Neuronal stem cell (in vitro differentiated cells): ENCODE measurements around the gene SLAMF8.

ENCODE experiments used
- DNase-seq: peaks from one replicate; pipeline ENCODE4 v3.0.0-alpha.2; 2013; ENCODE audit warnings: low spot score
- H2AFZ ChIP-seq: one replicate; pipeline ENCODE4 v1.6.1; 2013; ENCODE audit warnings: mild to moderate bottlenecking, low read length, inconsistent platforms
- H2AK5ac ChIP-seq: 2 replicates; pipeline ENCODE4 v1.6.1; 2013; ENCODE audit warnings: low read depth, mild to moderate bottlenecking, inconsistent platforms, low read length, moderate library complexity, mixed read lengths
- H2BK120ac ChIP-seq: 2 replicates; pipeline ENCODE4 v1.6.1; 2013; ENCODE audit warnings: low read depth, mild to moderate bottlenecking, inconsistent platforms, low read length, moderate library complexity, mixed read lengths
- H2BK12ac ChIP-seq: one replicate; pipeline ENCODE4 v1.6.1; 2013; ENCODE audit warnings: low read length, inconsistent platforms
- H2BK15ac ChIP-seq: 2 replicates; pipeline ENCODE4 v1.6.1; 2013; ENCODE audit warnings: mild to moderate bottlenecking, low read length, inconsistent platforms, mixed read lengths
- H2BK5ac ChIP-seq: one replicate; pipeline ENCODE4 v1.6.1; 2013; ENCODE audit warnings: inconsistent platforms, mild to moderate bottlenecking, low read length, moderate library complexity
- H3K14ac ChIP-seq: one replicate; pipeline ENCODE4 v1.6.1; 2013; ENCODE audit warnings: low read length, inconsistent platforms
- H3K18ac ChIP-seq: 2 replicates; pipeline ENCODE4 v1.6.1; 2013; ENCODE audit warnings: low read length, inconsistent platforms
- H3K23ac ChIP-seq: 2 replicates; pipeline ENCODE4 v1.6.1; 2013; ENCODE audit warnings: low read depth, mild to moderate bottlenecking, mixed read lengths, low read length, inconsistent platforms; ENCODE audit not compliant: poor library complexity
- H3K27ac ChIP-seq: replicated peaks from 3 replicates; pipeline ENCODE4 v1.5.1; 2013; ENCODE audit warnings: low read length, inconsistent platforms
- H3K27me3 ChIP-seq, 3 experiments: 2 replicates each; pipeline ENCODE4 v1.6.1; 2013; ENCODE audit warnings: low read length in 3 of 3, mild to moderate bottlenecking in 2 of 3, inconsistent platforms in 1 of 3, low read depth in 1 of 3, mixed read lengths in 1 of 3, moderate library complexity in 1 of 3; ENCODE audit not compliant: control insufficient read depth in 3 of 3, insufficient read depth in 3 of 3
- H3K36me3 ChIP-seq, 2 donors: replicated peaks in 1 of 2; 2 replicates each; pipeline ENCODE4 v1.6.1; 2013; ENCODE audit warnings: low read length in 2 of 2; ENCODE audit not compliant: control insufficient read depth in 2 of 2, insufficient read depth in 2 of 2
- H3K4ac ChIP-seq: 2 replicates; pipeline ENCODE4 v1.6.1; 2013; ENCODE audit warnings: inconsistent platforms, mild to moderate bottlenecking, low read length, moderate library complexity
- H3K4me1 ChIP-seq, 2 donors: 1 replicate in 1 of 2; 2 replicates in 1 of 2; pipeline ENCODE4 v1.6.1; 2013; ENCODE audit warnings: low read length in 2 of 2, low read depth in 1 of 2; ENCODE audit not compliant: control insufficient read depth in 2 of 2, insufficient read depth in 1 of 2
- H3K4me2 ChIP-seq: one replicate; pipeline ENCODE4 v1.6.1; 2013; ENCODE audit warnings: mild to moderate bottlenecking, low read length, inconsistent platforms; ENCODE audit not compliant: insufficient read depth, poor library complexity, severe bottlenecking
- H3K4me3 ChIP-seq, 2 donors: 2 replicates each; pipeline ENCODE4 v1.5.1; 2013; ENCODE audit warnings: low read length in 2 of 2, mild to moderate bottlenecking in 2 of 2, inconsistent platforms in 1 of 2, moderate library complexity in 1 of 2
- H3K79me1 ChIP-seq: one replicate; pipeline ENCODE4 v1.6.1; 2013; ENCODE audit warnings: low read depth, mild to moderate bottlenecking, inconsistent platforms, low read length, moderate library complexity
- H3K9ac ChIP-seq: one replicate; pipeline ENCODE4 v1.6.1; 2013; ENCODE audit warnings: mild to moderate bottlenecking, low read depth, low read length, inconsistent platforms; ENCODE audit not compliant: poor library complexity
- H3K9me3 ChIP-seq, 2 donors: replicated peaks in 1 of 2; 2 replicates each; pipeline versions ENCODE3 to v1.6.1; 2013; ENCODE audit warnings: low read length in 2 of 2, mild to moderate bottlenecking in 2 of 2, inconsistent platforms in 1 of 2, low read depth in 1 of 2, mixed read lengths in 1 of 2, moderate library complexity in 1 of 2; ENCODE audit not compliant: control insufficient read depth in 2 of 2, insufficient read depth in 1 of 2
- H4K8ac ChIP-seq: one replicate; pipeline ENCODE4 v1.6.1; 2013; ENCODE audit warnings: low read depth, mild to moderate bottlenecking, inconsistent platforms, low read length, moderate library complexity
- H4K91ac ChIP-seq: one replicate; pipeline ENCODE4 v1.6.1; 2013; ENCODE audit warnings: low read length, low read depth, mild to moderate bottlenecking, inconsistent platforms; ENCODE audit not compliant: poor library complexity
- WGBS, 2 donors: extraction: QIAGEN DNeasy Blood & Tissue Kit; methylation state at CpG; one replicate each; pipeline ENCODE4 v1.1.7; 2013; ENCODE audit warnings: missing lambda C conversion rate in 2 of 2, mixed read lengths in 1 of 2; ENCODE audit not compliant: insufficient read length in 2 of 2, insufficient replicate concordance in 1 of 2; ENCODE audit errors: extremely low coverage in 2 of 2; 5-methylcytosine and 5-hydroxymethylcytosine counted together

The SLAMF8 gene

DNA sequence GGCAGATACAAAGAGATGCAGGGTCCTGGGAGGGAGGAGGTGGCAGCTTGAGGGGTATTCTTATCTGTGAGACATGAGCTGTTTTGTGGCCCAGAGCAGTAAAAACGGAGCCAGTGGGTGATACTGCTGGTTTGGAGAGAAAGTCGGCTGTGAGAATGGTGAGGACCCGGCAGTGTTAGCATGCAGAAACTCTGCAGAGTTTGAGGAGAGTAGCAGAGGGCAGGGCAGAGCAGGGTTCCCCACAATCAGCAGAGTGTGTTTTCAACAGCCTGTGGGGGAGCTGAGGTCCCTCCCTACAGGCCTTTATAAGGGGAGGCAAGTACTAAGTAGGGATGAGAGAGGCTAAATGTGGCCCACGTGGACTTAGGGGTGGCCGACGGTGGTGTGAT lies 423 bp downstream of the SLAMF8 start:
- Histone ChIP-seq H2AFZ (no peak overlapping the region), H3K23ac (no peak overlapping the region), H3K27me3 (peaks cover 0 to 64% (median 0%) of the 10 kb centered on the region in 3 experiments), H4K91ac (no peak overlapping the region), H2AK5ac (no peak overlapping the region), H3K36me3 (no peaks in the 10 kb centered on the region), H3K4me2 (no peak overlapping the region), H3K79me1 (no peaks in the 10 kb centered on the region), H2BK15ac (no peak overlapping the region), H3K9ac (no peak overlapping the region), H2BK12ac (no peak overlapping the region), H3K14ac (no peak overlapping the region), H3K4me1 (peaks cover 0 to 21% of the 10 kb centered on the region in 2 donors), H3K4ac (no peak overlapping the region), H3K9me3 (no peaks in the 10 kb centered on the region), H3K4me3 (no peak overlapping the region), H3K27ac (no peak overlapping the region), H2BK120ac (no peak overlapping the region), H4K8ac (no peak overlapping the region), H3K18ac (no peak overlapping the region), H2BK5ac (no peak overlapping the region)
- no CpG with 5 or more reads among the region's 6 CpGs for WGBS, 2 donors
- DNase-seq = no peak

DNA sequence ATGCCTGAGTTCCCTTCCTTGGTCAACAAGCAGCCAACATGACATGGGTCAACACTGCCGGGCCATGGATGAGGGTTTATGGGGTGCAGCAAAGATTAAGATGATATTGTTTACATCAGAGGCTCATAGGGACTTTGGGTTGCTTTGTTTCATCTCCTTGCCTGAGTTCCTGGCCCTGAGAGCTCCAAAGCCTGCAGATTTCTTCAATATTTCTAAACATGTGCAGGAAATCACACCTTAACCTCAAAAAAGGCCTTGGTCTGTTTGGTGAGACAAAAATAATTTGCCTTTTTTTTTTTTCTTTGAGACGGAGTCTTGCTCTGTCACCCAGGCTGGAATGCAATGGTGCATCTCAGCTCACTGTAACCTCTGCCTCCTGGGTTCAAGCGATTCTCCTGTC lies 876 bp downstream of the SLAMF8 start:
- H3K79me1 ChIP-seq = no peaks in the 10 kb centered on the region
- no peak for DNase-seq
- H4K8ac ChIP-seq = no peak overlapping the region
- no peak overlapping the region for H3K4me2 ChIP-seq
- no peak overlapping the region for H2BK120ac ChIP-seq
- H3K14ac ChIP-seq = no peak overlapping the region
- H3K23ac ChIP-seq = no peak overlapping the region
- H3K9ac ChIP-seq = no peak overlapping the region
- no peak overlapping the region for H2AFZ ChIP-seq
- H2AK5ac ChIP-seq = no peak overlapping the region
- no CpG with 5 or more reads among the region's 3 CpGs for WGBS, 2 donors
- no peak overlapping the region for H2BK12ac ChIP-seq
- no peak overlapping the region for H4K91ac ChIP-seq
- no peak overlapping the region for H3K4ac ChIP-seq
- H3K9me3 ChIP-seq = no peaks in the 10 kb centered on the region
- H2BK5ac ChIP-seq = no peak overlapping the region
- H2BK15ac ChIP-seq = no peak overlapping the region
- H3K27ac ChIP-seq = no peak overlapping the region
- H3K36me3 ChIP-seq = no peaks in the 10 kb centered on the region
- no peak overlapping the region for H3K4me3 ChIP-seq
- H3K18ac ChIP-seq = no peak overlapping the region
- H3K4me1 ChIP-seq = peaks cover 0 to 23% of the 10 kb centered on the region in 2 donors
- peaks cover 0 to 64% (median 0%) of the 10 kb centered on the region in 3 experiments for H3K27me3 ChIP-seq

DNA sequence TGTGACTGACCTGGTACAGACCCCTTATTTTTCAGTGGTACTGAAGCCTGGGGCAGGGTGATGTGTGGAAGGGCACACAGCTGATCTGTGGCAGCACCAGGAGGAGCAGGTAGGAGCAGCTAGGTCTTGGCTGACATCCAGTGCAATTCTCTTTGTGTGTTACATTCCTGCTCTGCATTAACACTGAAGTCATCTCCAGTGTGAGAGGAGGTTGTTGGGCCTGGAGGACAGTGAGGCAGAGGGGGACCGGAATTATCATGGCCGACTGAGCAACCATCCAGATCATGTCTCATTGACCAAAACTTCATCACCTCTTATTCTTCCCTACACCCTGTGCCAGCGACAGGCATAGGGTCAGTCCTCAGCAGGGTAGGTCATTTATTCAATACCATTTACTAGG lies 1.5 kb downstream of the SLAMF8 start:
- H3K27me3 ChIP-seq = peaks cover 0 to 61% (median 0%) of the 10 kb centered on the region in 3 experiments
- no CpG with 5 or more reads among the region's 3 CpGs for WGBS, 2 donors

DNA sequence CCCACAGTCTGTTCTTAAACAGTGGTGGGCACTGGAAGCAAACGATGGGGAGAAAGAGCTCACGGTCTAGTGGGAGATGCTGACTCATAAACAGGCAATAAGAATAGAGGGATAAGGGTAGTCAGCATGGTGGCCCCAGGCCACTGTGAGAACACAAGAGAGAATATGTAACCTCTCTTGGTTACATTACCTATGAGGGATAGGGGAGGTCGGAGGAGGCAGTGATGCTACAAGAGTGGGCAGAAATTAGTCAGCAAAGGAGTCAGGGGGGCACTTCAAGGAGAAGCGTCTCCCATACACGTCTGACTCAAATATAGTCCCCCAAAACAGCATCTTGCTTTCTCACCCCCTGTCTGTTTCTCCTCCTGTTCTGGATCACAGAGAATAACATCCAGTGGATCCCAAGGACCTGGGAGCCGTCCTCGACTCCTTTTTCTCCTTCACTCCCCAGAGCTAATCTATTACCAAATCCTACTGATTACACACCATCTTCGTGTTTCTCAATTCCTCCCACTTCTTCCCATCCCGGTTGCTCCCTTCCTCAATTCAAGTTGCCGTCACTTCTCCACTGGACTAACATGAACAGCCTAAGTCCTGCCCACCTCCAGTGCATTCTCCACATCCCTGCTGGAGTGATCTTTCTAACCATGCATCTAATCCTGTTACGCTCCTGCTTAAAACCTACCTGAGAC lies 2.1 kb downstream of the SLAMF8 start:
- Histone ChIP-seq H2BK120ac (no peak overlapping the region), H2AFZ (no peak overlapping the region), H3K36me3 (no peaks in the 10 kb centered on the region), H3K4me3 (no peak overlapping the region), H3K18ac (no peak overlapping the region), H4K91ac (no peak overlapping the region), H3K23ac (no peak overlapping the region), H3K4ac (no peak overlapping the region), H2AK5ac (no peak overlapping the region), H3K27me3 (peaks cover 0 to 59% (median 0%) of the 10 kb centered on the region in 3 experiments), H3K9ac (no peak overlapping the region), H3K14ac (no peak overlapping the region), H2BK12ac (no peak overlapping the region), H4K8ac (no peak overlapping the region), H3K4me1 (peaks cover 0 to 11% of the 10 kb centered on the region in 2 donors), H3K9me3 (no peaks in the 10 kb centered on the region), H3K79me1 (no peaks in the 10 kb centered on the region), H2BK5ac (no peak overlapping the region), H3K4me2 (no peak overlapping the region), H3K27ac (no peak overlapping the region), H2BK15ac (no peak overlapping the region)
- WGBS, 2 donors = no CpG with 5 or more reads among the region's 11 CpGs
- no peak for DNase-seq

More for the DNA sequence above, 1.5 kb downstream of the SLAMF8 start:
- H2BK12ac ChIP-seq = no peak overlapping the region
- no peak overlapping the region for H2BK5ac ChIP-seq
- no peak overlapping the region for H2BK15ac ChIP-seq
- H3K27ac ChIP-seq = no peak overlapping the region
- no peak overlapping the region for H3K4me3 ChIP-seq
- no peaks in the 10 kb centered on the region for H3K79me1 ChIP-seq
- no peak overlapping the region for H2BK120ac ChIP-seq
- no peak overlapping the region for H3K9ac ChIP-seq
- no peaks in the 10 kb centered on the region for H3K36me3 ChIP-seq
- H3K4me2 ChIP-seq = no peak overlapping the region
- no peak overlapping the region for H3K23ac ChIP-seq
- no peak overlapping the region for H4K91ac ChIP-seq
- H3K18ac ChIP-seq = no peak overlapping the region
- no peak overlapping the region for H2AK5ac ChIP-seq
- no peak overlapping the region for H3K14ac ChIP-seq
- peaks cover 0 to 17% of the 10 kb centered on the region in 2 donors for H3K4me1 ChIP-seq
- no peak overlapping the region for H4K8ac ChIP-seq
- no peak overlapping the region for H2AFZ ChIP-seq
- DNase-seq = no peak
- no peaks in the 10 kb centered on the region for H3K9me3 ChIP-seq
- no peak overlapping the region for H3K4ac ChIP-seq
